ENCODE measurements around the gene SPINK13.

SPINK13 gene

DNA sequence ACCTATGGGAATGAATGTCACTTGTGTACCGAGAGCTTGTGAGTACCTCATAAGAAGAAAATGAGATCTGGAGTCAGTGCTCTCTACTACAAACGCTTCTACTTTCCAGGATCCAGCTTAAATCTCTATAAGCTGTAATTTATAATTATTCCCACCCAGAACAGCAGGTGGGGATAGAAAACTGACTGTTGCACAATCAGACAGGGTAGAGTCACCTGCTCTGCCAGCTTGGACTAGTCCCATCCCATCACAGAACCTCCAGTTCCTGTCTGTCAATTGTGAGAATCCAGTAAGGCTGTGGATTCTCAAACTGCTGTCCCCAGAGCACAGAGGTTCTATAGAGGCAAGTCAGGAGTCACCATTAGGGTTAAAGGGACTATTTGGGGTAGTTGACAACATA, 45.6 kb downstream of the SPINK13 start:
- no peak for DNase-seq

DNA sequence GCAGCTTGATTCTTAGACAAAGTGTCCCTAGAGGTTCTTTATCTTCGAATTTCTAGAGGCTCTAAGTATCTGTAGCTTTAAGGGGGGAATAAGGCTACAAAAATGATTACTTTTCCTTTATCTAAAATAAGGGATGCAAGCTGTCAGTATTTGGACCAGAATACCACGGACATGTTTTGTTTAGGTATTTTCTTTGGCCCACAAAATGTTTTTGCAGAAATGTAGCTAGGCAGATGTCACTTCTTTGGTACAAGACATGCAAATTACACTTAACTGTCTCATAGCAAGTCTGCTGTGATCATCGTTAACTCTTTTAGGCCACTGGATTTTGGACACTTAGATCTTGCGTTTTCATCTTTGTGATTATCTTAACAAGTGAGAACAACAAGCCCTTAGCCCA, 46.1 kb downstream of the SPINK13 start:
- DNase-seq: no peak

DNA sequence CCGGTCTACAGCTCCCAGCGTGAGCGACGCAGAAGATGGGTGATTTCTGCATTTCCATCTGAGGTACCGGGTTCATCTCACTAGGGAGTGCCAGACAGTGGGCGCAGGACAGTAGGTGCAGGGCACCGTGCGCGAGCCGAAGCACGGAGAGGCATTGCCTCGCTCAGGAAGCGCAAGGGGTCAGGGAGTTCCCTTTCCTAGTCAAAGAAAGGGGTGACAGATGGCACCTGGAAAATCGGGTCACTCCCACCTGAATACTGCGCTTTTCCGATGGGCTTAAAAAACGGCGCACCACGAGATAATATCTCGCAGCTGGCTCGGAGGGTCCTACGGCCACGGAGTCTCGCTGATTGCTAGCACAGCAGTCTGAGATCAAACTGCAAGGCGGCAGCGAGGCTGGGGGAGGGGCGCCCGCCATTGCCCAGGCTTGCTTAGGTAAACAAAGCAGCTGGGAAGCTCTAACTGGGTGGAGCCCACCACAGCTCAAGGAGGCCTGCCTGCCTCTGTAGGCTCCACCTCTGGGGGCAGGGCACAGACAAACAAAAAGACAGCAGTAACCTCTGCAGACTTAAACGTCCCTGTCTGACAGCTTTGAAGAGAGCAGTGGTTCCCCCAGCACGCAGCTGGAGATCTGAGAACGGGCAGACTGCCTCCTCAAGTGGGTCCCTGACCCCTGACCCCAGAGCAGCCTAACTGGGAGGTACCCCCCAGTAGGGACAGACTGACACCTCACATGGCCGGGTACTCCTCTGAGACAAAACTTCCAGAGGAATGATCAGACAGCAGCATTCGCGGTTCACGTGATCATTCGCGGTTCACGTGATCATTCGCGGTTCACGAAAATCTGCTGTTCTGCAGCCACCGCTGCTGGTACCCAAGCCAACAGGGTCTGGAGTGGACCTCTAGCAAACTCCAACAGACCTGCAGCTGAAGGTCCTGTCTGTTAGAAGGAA, 51.7 kb downstream of the SPINK13 start:
- DNase-seq: peak; percentile 15

DNA sequence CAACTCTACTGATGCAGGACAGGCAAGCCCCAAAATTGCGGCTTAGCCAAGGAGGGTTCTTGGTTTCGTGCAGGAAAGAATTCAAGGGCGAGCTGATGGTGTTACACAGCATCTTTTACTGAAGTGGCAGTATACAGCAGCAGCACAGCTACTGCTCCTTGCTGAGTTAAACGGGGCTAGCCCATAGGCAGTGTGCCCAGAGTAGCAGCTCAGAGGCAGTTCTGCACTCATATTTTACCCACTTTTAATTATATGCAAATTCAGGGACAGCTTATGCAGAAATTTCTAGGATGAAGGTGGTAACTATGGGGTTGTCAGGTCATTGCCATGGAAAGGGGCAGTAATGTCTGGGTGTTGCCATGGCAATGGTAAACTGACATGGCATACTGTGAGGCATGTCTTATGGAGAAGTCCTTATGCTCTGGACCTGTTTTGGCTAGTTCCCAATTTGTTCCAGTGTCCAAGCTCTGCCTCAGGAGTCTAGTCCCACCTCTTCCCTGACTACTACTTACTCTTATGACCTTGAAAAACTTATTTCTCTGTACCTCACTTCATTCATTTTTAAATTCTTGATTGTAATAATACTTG, 64.8 kb downstream of the SPINK13 start:
- DNase-seq: no peak

DNA sequence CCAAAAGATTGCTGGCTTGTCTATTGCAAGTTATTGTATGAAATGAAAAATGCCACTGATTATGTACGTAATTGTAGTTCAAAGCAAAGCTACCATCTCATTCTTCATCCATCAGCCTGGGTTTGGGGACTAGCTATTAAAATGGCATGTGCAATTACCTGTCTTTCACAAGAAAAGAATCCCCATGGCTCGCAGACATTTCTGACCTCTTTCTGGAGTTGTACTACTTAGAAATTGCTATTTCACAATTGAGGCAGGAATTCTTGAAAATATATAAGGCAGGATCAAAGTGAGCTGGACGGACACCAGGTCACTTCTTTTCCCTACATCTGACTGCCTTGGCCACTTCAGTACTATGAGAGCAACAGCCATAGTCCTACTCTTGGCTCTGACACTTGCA, 66.7 kb downstream of the SPINK13 start, which contains the start of gene SPINK9:
TSS of gene SPINK9 (plus strand) at position 301 of the 400 bp plus-strand sequence. CDS start at position 356, 55 bp downstream.
- no peak for DNase-seq

Data from CD4-positive, alpha-beta T cell treated with Interleukin-12 subunit alpha and Interleukin-12 subunit beta, for 1 hour (primary cell).